ENCODE results near the gene SYTL2.
"Not testable (repeated sequence)": the region's sequence is repeated elsewhere in the genome, so short reads cannot be mapped to it uniquely, and the experiment has no call there.

GRCh38 chr11:85780780-85781517, 30.0 kb downstream of the SYTL2 start:
- not testable (repeated sequence) for TF ChIP-seq POLR2AphosphoS5 (IDR thresholded peaks at IDR 0.05; ENCODE audit: borderline replicate concordance, low read depth, low read length); EZH2 (IDR thresholded peaks at IDR 0.05); FOXP2 (optimal IDR thresholded peaks at IDR 0.05; ENCODE audit: control extremely low read depth, extremely low read length, insufficient read depth)
